Activated CD8-positive, alpha-beta memory T cell treated with anti-CD3 and anti-CD28 coated beads, Interleukin-2, amount 50 U/mL, for 1 hour (primary cell): ENCODE data around the gene RAB8A.
"Not testable (repeated sequence)": the region's sequence is repeated elsewhere in the genome, so short reads cannot be mapped to it uniquely, and the experiment has no call there.

Experiments used
- DNase-seq: peaks from one replicate; pipeline ENCODE4 v3.0.0-alpha.2; 2020; ENCODE audit errors: extremely low read depth

RAB8A gene

GRCh38 chr19:16078759-16079707 lies 32.7 kb upstream of the RAB8A start:
- peak; percentile 60 for DNase-seq

GRCh38 chr19:16084067-16084685 lies 27.5 kb upstream of the RAB8A start:
- no peak for DNase-seq

GRCh38 chr19:16085115-16085514 lies 26.6 kb upstream of the RAB8A start:
- no peak for DNase-seq

GRCh38 chr19:16087404-16087803 lies 24.3 kb upstream of the RAB8A start:
- not testable (repeated sequence) for DNase-seq

GRCh38 chr19:16087940-16088339 lies 23.7 kb upstream of the RAB8A start:
- DNase-seq = no peak

- no peak for DNase-seq
These were observed 23.2 kb upstream of the RAB8A start for GRCh38 chr19:16088351-16089009.

- no peak for DNase-seq
These were observed 22.5 kb upstream of the RAB8A start for GRCh38 chr19:16089010-16089846.

- no peak for DNase-seq
These were observed 19.9 kb upstream of the RAB8A start for GRCh38 chr19:16091546-16092475.

- DNase-seq = no peak
These were observed 17.2 kb upstream of the RAB8A start for GRCh38 chr19:16094360-16095070.

- no peak for DNase-seq
These were observed 16.6 kb upstream of the RAB8A start for GRCh38 chr19:16095071-16095571.

- no peak for DNase-seq
These were observed 15.3 kb upstream of the RAB8A start for GRCh38 chr19:16096280-16096855.

- no peak for DNase-seq
These were observed 13.3 kb upstream of the RAB8A start for GRCh38 chr19:16098416-16098768.

- no peak for DNase-seq
These were observed 12.9 kb upstream of the RAB8A start for GRCh38 chr19:16098821-16099220.

- not testable (repeated sequence) for DNase-seq
These were observed 12.2 kb upstream of the RAB8A start for GRCh38 chr19:16099314-16099965.

GRCh38 chr19:16100524-16100923 lies 11.2 kb upstream of the RAB8A start:
- no peak for DNase-seq

GRCh38 chr19:16104722-16105121 lies 7.0 kb upstream of the RAB8A start:
- DNase-seq = no peak

GRCh38 chr19:16106121-16106520 lies 5.6 kb upstream of the RAB8A start:
- DNase-seq = no peak

- no peak for DNase-seq
These were observed 442 bp downstream of the RAB8A start for GRCh38 chr19:16111909-16112752.
